Measurements from ENCODE around the gene TUSC2. TPM values are rescaled to one million over a fixed set of nuclear protein-coding genes. Genes with fewer than 3 reads are reported as not detected.

The TUSC2 gene
- total and polyA plus RNA-seq, 2 experiments from 2014 or later, result 41.6 to 71.0 TPM

GRCh38 chr3:50355829-50356552 lies 28.0 kb upstream of the TUSC2 start:
- Histone ChIP-seq H3K27ac (ENCODE audit: low read depth) (no peak overlapping the region), H3K9me2 (ENCODE audit: insufficient read depth) (no peaks in the 10 kb centered on the region), H3K4me1 (ENCODE audit: insufficient read depth) (peaks cover 13% of the 10 kb centered on the region; the same call in 1 of the 2 replicates), H2AFZ (no peak overlapping the region), H3K79me2 (replicated peaks; ENCODE audit: insufficient read depth) (peaks cover 21% of the 10 kb centered on the region), H4K20me1 (replicated peaks; ENCODE audit: insufficient read depth) (peaks cover 24% of the 10 kb centered on the region), H3F3A (replicated peaks; ENCODE audit: low read depth) (no peaks in the 10 kb centered on the region), H3K4me3 (no peak overlapping the region), H3K36me3 (ENCODE audit: insufficient read depth) (no peaks in the 10 kb centered on the region), H3K27me3 (ENCODE audit: insufficient read depth) (no peaks in the 10 kb centered on the region), H3K4me2 (no peak overlapping the region)
- Mint-ChIP-seq H3K9me3 (no peaks in the 10 kb centered on the region; the same call in 2 of the 3 replicates), H3K27me3 (ENCODE audit: insufficient read depth, low read depth, poor library complexity) (peaks cover 10% of the 10 kb centered on the region), H3K36me3 (ENCODE audit: low read depth) (peaks cover 8% of the 10 kb centered on the region), H3K27ac (no peak overlapping the region), H3K4me1 (peaks cover 29% of the 10 kb centered on the region), H3K4me3 (no peak overlapping the region)
- TF ChIP-seq POLR2AphosphoS5 (IDR thresholded peaks at IDR 0.05; ENCODE audit: low read depth) (no peak), CTCF (conservative IDR thresholded peaks at IDR 0.05; ENCODE audit: low read depth in 2 of 2) (peak; percentile 9 to 44; a peak in 2 of 4 replicates), ETS1 (IDR thresholded peaks at IDR 0.05) (no peak)
- DNase-seq (ENCODE audit: low spot score), result no peak
- no peak for ATAC-seq

GRCh38 chr3:50354850-50355249 lies 26.8 kb upstream of the TUSC2 start:
- Histone ChIP-seq H3K4me2 (no peak overlapping the region), H3K9me2 (ENCODE audit: insufficient read depth) (no peaks in the 10 kb centered on the region), H3K79me2 (replicated peaks; ENCODE audit: insufficient read depth) (peaks cover 21% of the 10 kb centered on the region), H3K27ac (ENCODE audit: low read depth) (no peak overlapping the region), H3K27me3 (ENCODE audit: insufficient read depth) (no peaks in the 10 kb centered on the region), H3F3A (replicated peaks; ENCODE audit: low read depth) (no peaks in the 10 kb centered on the region), H3K4me3 (no peak overlapping the region), H3K36me3 (ENCODE audit: insufficient read depth) (no peaks in the 10 kb centered on the region), H3K4me1 (ENCODE audit: insufficient read depth) (peaks cover 13% of the 10 kb centered on the region; the same call in 1 of the 2 replicates), H2AFZ (no peak overlapping the region), H4K20me1 (replicated peaks; ENCODE audit: insufficient read depth) (peaks cover 24% of the 10 kb centered on the region)
- ATAC-seq (no peak), DNase-seq (ENCODE audit: low spot score) (no peak)
- Mint-ChIP-seq H3K4me3 (no peak overlapping the region), H3K36me3 (ENCODE audit: low read depth) (peaks cover 8% of the 10 kb centered on the region), H3K27ac (no peak overlapping the region), H3K27me3 (ENCODE audit: insufficient read depth, low read depth, poor library complexity) (peaks cover 11% of the 10 kb centered on the region), H3K9me3 (no peaks in the 10 kb centered on the region), H3K4me1 (peaks cover 31% of the 10 kb centered on the region)
- no peak for TF ChIP-seq REST (IDR thresholded peaks at IDR 0.05; ENCODE audit: unreplicated experiment)
- no peak for TF ChIP-seq STAT1 (IDR thresholded peaks at IDR 0.05; ENCODE audit: unreplicated experiment)
- TF ChIP-seq EZH2 (IDR thresholded peaks at IDR 0.05; ENCODE audit: low read depth, unreplicated experiment), result no peak
- TF ChIP-seq ZNF462 (CRISPR knock-in tag; IDR thresholded peaks at IDR 0.05), result no peak

Measured in GM23338 (cell line).